ENCODE data around the gene ADK.

ADK gene

GRCh38 chr10:74736029-74736428 is 585.0 kb downstream of the ADK start:
- DNase-seq (ENCODE audit: low read depth, low spot score): no peak

- no peak for DNase-seq (ENCODE audit: low read depth, low spot score)
Observed at GRCh38 chr10:74738052-74738451, 587.0 kb downstream of the ADK start.

- no peak for DNase-seq (ENCODE audit: low read depth, low spot score)
Observed at GRCh38 chr10:74738542-74738941, 587.5 kb downstream of the ADK start.

GRCh38 chr10:74738985-74739567 is 588.1 kb downstream of the ADK start:
- DNase-seq (ENCODE audit: low read depth, low spot score): no peak

- DNase-seq (ENCODE audit: low read depth, low spot score): no peak
Observed at GRCh38 chr10:74743401-74743800, 592.4 kb downstream of the ADK start.

GRCh38 chr10:74745449-74745848 is 594.4 kb downstream of the ADK start:
- DNase-seq (ENCODE audit: low read depth, low spot score): no peak

GRCh38 chr10:74746813-74747212 is 595.8 kb downstream of the ADK start:
- no peak for DNase-seq (ENCODE audit: low read depth, low spot score)

- DNase-seq (ENCODE audit: low read depth, low spot score): no peak
Observed at GRCh38 chr10:74748468-74749031, 597.5 kb downstream of the ADK start.

- no peak for DNase-seq (ENCODE audit: low read depth, low spot score)
Observed at GRCh38 chr10:74750848-74751274, 599.8 kb downstream of the ADK start.

GRCh38 chr10:74752371-74753040 is 601.5 kb downstream of the ADK start:
- DNase-seq (ENCODE audit: low read depth, low spot score): no peak

GRCh38 chr10:74753442-74754211 is 602.6 kb downstream of the ADK start:
- DNase-seq (ENCODE audit: low read depth, low spot score): no peak

- no peak for DNase-seq (ENCODE audit: low read depth, low spot score)
Observed at GRCh38 chr10:74754381-74754821, 603.4 kb downstream of the ADK start.

- no peak for DNase-seq (ENCODE audit: low read depth, low spot score)
Observed at GRCh38 chr10:74755273-74755672, 604.3 kb downstream of the ADK start.

Data from activated naive CD8-positive, alpha-beta T cell treated with anti-CD3 and anti-CD28 coated beads, Interleukin-2, amount 50 U/mL, for 16 hours (primary cell).